Adrenal gland (tissue), 5 donors: Measurements from ENCODE around the gene CLDN5.

Experiments
- POLR2A ChIP-seq, 2 donors: fragments of 450-650 bp; IDR thresholded peaks; one replicate each; pipeline ENCODE4 v1.6.1; 2017; ENCODE audit warnings: antibody characterized with exemption in 2 of 2, mild to moderate bottlenecking in 2 of 2, moderate library complexity in 1 of 2
- TF ChIP-seq, protein P1 (sequence below), 6 experiments: fragments of 450-650 bp in 4 of 6; fragments of 200-600 bp in 2 of 6; sonication (generic) in 1 of 6; IDR thresholded peaks; 1 replicate in 5 of 6; 2 replicates in 1 of 6; pipeline versions ENCODE4 v1.5.1 to v1.8.0; 2016 to 2021; ENCODE audit warnings: antibody characterized with exemption in 6 of 6, mild to moderate bottlenecking in 2 of 6, moderate library complexity in 1 of 6
- donor health status: DM: no; HTN: no; CAD: no.

DNA sequence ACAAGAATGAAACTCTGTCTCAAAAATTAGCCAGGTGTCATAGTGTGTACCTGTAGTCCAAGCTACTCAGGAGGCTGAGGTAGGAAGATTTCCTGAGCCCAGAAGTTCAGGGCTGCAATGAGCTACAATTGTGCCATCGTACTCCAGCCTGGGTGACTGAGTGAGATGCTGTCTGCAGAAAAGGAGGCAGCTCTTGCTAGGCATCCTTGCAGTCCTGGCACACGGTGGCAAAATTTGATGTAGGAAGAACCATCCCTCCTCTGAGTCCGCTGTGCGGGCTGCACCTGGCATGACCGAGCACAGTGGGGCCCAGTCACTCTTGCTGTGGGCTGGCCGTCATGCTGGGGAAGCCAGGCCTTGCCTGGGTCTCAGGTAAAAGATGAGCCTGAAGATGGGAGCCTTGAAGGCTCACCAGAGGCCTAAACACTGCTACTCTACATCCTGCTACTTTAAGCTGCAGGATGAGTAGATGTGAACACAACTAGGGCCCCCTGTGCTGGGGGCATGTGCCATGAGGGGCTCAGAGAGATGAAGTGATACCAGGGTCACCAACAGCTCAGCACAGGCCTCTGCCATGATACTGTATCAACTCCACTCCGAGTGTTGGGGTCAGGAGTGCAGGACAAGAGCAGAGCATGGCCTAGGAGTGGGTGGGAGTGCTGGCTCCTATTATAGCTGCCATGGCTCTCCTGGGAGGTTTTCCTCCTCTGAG, 25.9 kb downstream of the CLDN5 start:
- TF ChIP-seq, protein P1, sequence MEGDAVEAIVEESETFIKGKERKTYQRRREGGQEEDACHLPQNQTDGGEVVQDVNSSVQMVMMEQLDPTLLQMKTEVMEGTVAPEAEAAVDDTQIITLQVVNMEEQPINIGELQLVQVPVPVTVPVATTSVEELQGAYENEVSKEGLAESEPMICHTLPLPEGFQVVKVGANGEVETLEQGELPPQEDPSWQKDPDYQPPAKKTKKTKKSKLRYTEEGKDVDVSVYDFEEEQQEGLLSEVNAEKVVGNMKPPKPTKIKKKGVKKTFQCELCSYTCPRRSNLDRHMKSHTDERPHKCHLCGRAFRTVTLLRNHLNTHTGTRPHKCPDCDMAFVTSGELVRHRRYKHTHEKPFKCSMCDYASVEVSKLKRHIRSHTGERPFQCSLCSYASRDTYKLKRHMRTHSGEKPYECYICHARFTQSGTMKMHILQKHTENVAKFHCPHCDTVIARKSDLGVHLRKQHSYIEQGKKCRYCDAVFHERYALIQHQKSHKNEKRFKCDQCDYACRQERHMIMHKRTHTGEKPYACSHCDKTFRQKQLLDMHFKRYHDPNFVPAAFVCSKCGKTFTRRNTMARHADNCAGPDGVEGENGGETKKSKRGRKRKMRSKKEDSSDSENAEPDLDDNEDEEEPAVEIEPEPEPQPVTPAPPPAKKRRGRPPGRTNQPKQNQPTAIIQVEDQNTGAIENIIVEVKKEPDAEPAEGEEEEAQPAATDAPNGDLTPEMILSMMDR (IDR thresholded peaks at IDR 0.05): no peak
- TF ChIP-seq POLR2A (IDR thresholded peaks at IDR 0.05): no peak
